Activated T-helper 1 cell treated with anti-CD3 and anti-CD28 coated beads, Interleukin-12 subunit alpha, Interleukin-12 subunit beta, Interleukin-2, Interleukin-4 antibody, amounts not matched to agents 30 ng/mL and 10 ng/mL and 1 ng/mL, durations not matched to agents 14 hours and 24 hours and 36 hours (primary cell): ENCODE measurements around the gene TBC1D16. TPM values are rescaled to one million over a fixed set of nuclear protein-coding genes. Genes with fewer than 3 reads are reported as not detected.
"Not testable (repeated sequence)": the region's sequence is repeated elsewhere in the genome, so short reads cannot be mapped to it uniquely, and the experiment has no call there.

Experiments used
- DNase-seq: peaks from one replicate; pipeline ENCODE4 v3.0.0; 2021; ENCODE audit warnings: low spot score
- H3K27ac Mint-ChIP-seq: one replicate; pipeline ENCODE4 v1.8.0; 2021; ENCODE audit warnings: mild to moderate bottlenecking, mixed read lengths
- H3K27me3 Mint-ChIP-seq: one replicate; pipeline ENCODE4 v1.8.0; 2022; ENCODE audit warnings: mild to moderate bottlenecking, moderate library complexity, mixed read lengths; ENCODE audit not compliant: insufficient read depth
- H3K36me3 Mint-ChIP-seq: one replicate; pipeline ENCODE4 v1.8.0; 2021; ENCODE audit warnings: low read depth, mixed read lengths
- H3K4me1 Mint-ChIP-seq: one replicate; pipeline ENCODE4 v1.8.0; 2021; ENCODE audit warnings: low read depth, mixed read lengths
- H3K4me3 Mint-ChIP-seq: one replicate; pipeline ENCODE4 v1.8.0; 2021; ENCODE audit warnings: mild to moderate bottlenecking, moderate library complexity, mixed read lengths
- H3K9me3 Mint-ChIP-seq: one replicate; pipeline ENCODE4 v1.8.0; 2021; ENCODE audit warnings: mixed read lengths
- intact Hi-C: fragments of 100-400 bp; cut with micrococcal nuclease; formaldehyde crosslinking; loops from one replicate; pipeline ENCODE4 v1.15.1; 2024
- total RNA-seq: library from RNA; stranded (reverse); gene quantifications from 2 replicates; pipeline ENCODE4 v1.2.3, GENCODE V29; 2022

TBC1D16 gene
- total RNA-seq, 1 donor from 2014 or later: 1.9 TPM

DNA sequence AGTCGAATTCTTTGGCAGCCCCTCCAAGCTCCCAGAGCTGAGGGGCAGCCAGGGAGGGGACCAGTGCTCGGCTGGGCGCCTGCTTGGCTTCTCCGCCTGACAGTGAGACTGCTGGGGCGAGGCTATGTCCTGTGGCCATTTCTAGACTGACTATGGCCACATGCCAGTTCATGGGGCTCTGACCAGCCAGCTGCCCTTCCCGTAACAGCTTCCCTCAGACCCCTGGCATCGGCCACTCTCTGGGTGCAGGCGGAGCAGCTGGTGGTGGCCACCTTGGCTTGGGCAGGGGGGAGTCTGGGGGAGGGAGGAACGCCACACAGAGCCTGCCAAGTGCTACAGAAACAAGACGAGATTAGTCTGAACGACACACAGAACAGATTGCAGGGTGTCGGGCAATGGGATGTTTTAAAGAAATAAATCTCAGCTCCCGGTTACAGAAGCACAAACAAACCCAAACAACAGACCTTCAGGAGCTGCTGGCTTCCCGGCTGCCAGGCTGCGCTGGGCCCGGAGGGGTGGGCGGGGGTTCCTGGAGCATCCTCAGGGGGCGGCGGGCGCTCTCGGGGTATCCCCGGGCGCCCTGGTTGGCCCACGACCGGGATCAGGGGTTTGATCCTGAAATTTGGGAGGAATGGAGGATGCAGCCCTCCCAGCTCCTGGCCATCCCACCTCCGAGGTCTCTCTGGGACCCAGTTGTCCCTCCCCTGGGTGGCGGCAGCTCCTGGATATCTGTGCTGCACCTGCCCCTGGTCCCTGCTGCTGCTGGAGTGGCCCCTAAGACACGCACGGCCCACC is 34.5 kb downstream of the TBC1D16 start:
- no peaks in the 10 kb centered on the region for H3K27me3 Mint-ChIP-seq
- no peak overlapping the region for H3K4me3 Mint-ChIP-seq
- no peak overlapping the region for H3K27ac Mint-ChIP-seq
- intact Hi-C loops: no loop called here
- no peak for DNase-seq
- H3K36me3 Mint-ChIP-seq: no peaks in the 10 kb centered on the region
- no peaks in the 10 kb centered on the region for H3K9me3 Mint-ChIP-seq
- H3K4me1 Mint-ChIP-seq: peaks cover 26% of the 10 kb centered on the region

DNA sequence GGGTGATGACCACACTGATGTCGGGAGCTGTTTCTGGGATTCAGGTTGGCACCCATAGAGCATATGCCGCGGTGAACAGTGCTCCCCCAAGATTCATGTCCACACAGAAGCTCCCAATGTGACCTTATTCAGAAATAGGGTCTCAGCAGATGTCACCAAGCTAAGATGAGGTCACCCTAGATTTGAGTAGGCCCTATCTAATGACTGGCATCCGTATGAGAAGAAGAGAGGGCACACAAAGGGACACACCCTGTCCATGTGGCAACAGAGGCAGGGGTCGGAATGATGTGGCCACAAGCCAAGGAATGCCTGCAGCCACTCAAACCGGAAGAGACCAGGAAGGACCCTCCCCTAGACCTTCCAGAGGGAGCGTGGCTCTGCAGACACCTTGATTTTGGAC is 35.5 kb downstream of the TBC1D16 start:
- DNase-seq: no peak

DNA sequence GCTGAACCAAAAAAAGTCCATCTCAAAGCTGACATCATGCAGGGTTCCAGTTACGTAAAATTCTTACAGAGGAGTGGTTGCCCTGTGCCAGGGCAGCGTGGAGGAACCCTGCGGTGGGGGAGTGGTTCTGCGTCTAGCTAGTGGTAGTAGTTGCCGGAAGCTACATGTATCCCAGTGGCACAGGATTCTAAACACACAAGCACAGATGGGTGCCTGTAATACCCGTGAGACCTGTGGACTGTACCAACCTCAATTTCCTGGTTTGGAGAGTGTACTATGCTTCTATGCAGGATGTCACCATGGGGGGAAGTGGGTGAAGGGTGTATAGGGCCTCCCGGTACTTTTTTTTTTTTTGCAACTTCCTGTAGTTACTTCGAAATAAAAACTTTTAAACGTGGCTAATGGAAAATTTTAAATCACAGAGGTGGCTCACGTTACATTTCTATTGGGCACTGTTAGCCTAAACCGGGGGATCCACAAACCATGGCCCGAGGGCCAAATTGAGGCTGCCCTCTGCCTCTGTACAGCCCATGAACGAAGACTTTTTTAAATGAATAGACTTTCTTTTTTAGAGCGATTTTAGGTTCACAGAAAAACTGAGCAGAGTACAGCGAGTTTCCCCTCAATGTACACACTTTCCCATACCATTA is 38.5 kb downstream of the TBC1D16 start:
- Mint-ChIP-seq H3K4me3 (peak overlapping the region; percentile 60), H3K9me3 (no peaks in the 10 kb centered on the region), H3K36me3 (no peaks in the 10 kb centered on the region), H3K27me3 (no peaks in the 10 kb centered on the region), H3K27ac (peak overlapping the region; percentile 96), H3K4me1 (peaks cover 47% of the 10 kb centered on the region)
- intact Hi-C loops: loop anchor here (2.0 to 5.0 kb wide), 3 partner anchors 150 to 250 kb away; partner anchors contain the start of genes CBX4 and EIF4A3
- DNase-seq: peak; percentile 73

More for the DNA sequence above, 35.5 kb downstream of the TBC1D16 start:
- H3K27ac Mint-ChIP-seq: no peak overlapping the region
- H3K9me3 Mint-ChIP-seq: no peaks in the 10 kb centered on the region
- peaks cover 32% of the 10 kb centered on the region for H3K4me1 Mint-ChIP-seq
- intact Hi-C loops: no loop called here
- no peak overlapping the region for H3K4me3 Mint-ChIP-seq
- no peaks in the 10 kb centered on the region for H3K36me3 Mint-ChIP-seq
- no peaks in the 10 kb centered on the region for H3K27me3 Mint-ChIP-seq

DNA sequence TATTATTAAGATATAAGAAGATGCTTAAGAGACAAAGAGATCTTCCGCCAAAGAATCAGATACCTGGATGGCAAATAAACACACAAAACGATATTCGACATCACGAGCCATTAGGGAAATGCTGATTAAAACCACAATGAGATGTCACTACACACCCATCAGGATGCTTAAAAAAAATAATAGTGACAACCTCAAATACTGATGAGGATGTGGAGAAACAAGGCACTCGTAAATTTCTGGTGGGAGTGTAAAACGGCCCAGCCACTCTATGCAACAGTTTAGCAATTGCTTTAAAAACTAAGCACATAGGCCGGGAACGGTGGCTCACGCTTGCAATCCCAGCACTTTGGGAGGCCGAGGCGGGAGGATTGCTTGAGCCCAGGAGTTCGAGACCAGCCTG is 39.4 kb downstream of the TBC1D16 start:
- Mint-ChIP-seq H3K27ac (peak overlapping the region; percentile 29), H3K36me3 (no peaks in the 10 kb centered on the region), H3K27me3 (no peaks in the 10 kb centered on the region), H3K9me3 (no peaks in the 10 kb centered on the region), H3K4me3 (no peak overlapping the region), H3K4me1 (peaks cover 48% of the 10 kb centered on the region)
- DNase-seq: no peak
- intact Hi-C loops: loop anchor here (2.0 to 5.0 kb wide), 3 partner anchors 151 to 249 kb away; partner anchors contain the start of genes CBX4 and EIF4A3

DNA sequence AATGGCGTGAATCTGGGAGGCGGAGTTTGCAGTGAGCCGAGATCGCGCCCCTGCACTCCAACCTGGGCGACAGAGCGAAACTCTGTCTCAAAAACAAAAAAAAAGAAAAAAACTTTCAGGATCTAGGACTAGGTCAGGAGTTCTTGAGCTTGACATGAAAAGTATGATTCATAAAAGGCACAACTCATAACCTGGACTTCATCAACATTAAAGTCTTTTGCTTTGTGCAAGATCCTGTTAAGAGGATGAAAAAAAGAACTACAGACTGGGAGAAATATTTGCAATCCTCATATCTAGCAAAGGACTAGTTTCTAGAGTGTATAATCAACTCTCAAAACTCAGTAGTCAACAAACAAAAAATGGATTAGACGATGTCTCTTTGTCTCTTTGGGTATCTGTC is 40.0 kb downstream of the TBC1D16 start:
- H3K36me3 Mint-ChIP-seq: no peaks in the 10 kb centered on the region
- H3K27ac Mint-ChIP-seq: no peak overlapping the region
- H3K27me3 Mint-ChIP-seq: no peaks in the 10 kb centered on the region
- peaks cover 48% of the 10 kb centered on the region for H3K4me1 Mint-ChIP-seq
- intact Hi-C loops: loop anchor here (2.0 to 5.0 kb wide), 3 partner anchors 152 to 249 kb away; partner anchors contain the start of genes CBX4 and EIF4A3
- no peak for DNase-seq
- H3K4me3 Mint-ChIP-seq: no peak overlapping the region
- H3K9me3 Mint-ChIP-seq: no peaks in the 10 kb centered on the region

DNA sequence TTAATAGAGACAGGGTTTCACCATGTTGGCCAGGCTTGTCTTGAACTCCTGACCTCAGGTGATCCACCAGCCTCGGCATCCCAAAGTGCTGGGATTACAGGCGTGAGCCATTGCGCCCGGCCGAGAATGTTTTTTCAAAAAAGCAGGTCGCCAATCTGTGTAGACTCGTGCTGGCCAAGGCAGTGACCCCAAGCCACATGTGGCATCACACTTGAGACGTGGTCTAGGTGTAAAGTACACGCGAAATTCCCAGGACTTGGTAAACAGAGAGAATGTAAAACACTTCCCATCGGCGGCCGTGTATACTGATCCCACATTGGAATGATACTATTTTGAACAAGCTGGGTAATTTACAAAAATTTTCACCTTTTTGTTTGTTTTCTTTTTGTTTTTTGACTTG is 41.1 kb downstream of the TBC1D16 start:
- intact Hi-C loops: loop anchor here (5.0 kb wide), 2 partner anchors 153 to 267 kb away; partner anchors contain the start of gene EIF4A3
- no peak overlapping the region for H3K27ac Mint-ChIP-seq
- no peaks in the 10 kb centered on the region for H3K9me3 Mint-ChIP-seq
- no peak overlapping the region for H3K4me3 Mint-ChIP-seq
- no peak for DNase-seq
- H3K36me3 Mint-ChIP-seq: no peaks in the 10 kb centered on the region
- H3K27me3 Mint-ChIP-seq: no peaks in the 10 kb centered on the region
- peaks cover 48% of the 10 kb centered on the region for H3K4me1 Mint-ChIP-seq

DNA sequence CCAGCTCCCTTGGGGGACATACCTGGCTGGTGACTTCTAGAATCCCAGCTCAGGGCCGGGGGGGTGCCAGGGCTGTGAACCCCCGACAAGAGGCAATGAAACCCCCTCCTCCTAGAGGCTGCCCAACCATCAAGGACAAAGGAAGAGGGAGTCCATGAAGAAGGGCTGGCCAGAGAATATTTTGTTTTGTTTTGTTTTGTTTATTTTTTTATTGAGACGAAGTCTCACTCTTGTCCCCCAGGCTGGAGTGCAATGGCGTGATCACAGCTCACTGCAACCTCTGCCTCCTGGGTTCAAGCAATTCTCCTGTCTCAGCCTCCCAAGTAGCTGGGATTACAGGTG is 41.5 kb downstream of the TBC1D16 start:
- H3K36me3 Mint-ChIP-seq: not testable (repeated sequence)
- intact Hi-C loops: loop anchor here (5.0 kb wide), 1 partner anchor 267 kb away; no protein-coding TSS in a partner anchor

DNA sequence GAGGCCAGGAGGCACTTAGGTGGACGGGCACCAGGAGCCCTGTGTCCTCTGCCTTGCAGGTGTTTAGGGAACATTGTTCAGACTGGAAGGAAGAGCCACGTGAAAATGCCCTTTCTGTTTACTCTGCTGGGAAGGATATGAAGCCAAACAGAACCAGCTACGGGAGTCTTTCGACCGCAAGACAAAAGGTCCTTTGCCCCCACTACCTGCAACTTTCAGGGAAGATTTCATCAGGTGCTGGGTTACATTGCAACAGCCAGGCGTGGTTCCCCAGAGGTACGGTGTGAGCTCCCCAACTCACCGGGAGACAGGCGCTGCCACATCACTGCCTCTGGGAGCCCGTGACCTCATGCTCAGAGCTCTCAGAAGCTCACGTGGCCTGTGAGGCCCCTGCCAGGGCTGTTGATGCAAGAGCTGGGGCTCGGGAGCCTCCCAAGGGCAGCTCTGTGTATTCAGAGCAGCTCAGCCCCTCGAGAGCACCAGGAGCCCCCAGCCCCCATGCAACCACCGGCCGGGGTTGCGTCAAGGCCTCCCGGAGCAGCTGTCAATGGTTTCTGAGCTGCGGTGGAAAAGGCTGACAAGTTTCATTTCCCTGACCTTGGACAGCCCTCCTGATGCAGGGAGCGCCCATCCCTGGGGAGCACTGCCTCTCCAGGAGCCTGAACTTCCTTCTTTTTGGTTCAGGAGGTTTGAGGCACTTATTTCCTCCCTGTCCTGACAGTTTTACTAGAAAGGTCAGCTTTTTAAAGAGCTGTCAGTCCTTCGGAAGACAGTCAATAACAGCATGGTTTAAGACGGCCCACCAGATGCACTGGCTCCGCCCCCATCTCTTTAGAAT is 42.1 kb downstream of the TBC1D16 start:
- peaks cover 47% of the 10 kb centered on the region for H3K4me1 Mint-ChIP-seq
- H3K9me3 Mint-ChIP-seq: no peaks in the 10 kb centered on the region
- no peak overlapping the region for H3K27ac Mint-ChIP-seq
- H3K4me3 Mint-ChIP-seq: peak overlapping the region; percentile 0
- intact Hi-C loops: loop anchor here (2.0 to 5.0 kb wide), 2 partner anchors 189 to 266 kb away; no protein-coding TSS in a partner anchor
- H3K27me3 Mint-ChIP-seq: no peaks in the 10 kb centered on the region
- H3K36me3 Mint-ChIP-seq: no peaks in the 10 kb centered on the region
- DNase-seq: peak; percentile 19

More for the DNA sequence above, 41.5 kb downstream of the TBC1D16 start:
- H3K27ac Mint-ChIP-seq, H3K27me3 Mint-ChIP-seq, H3K4me3 Mint-ChIP-seq, H3K9me3 Mint-ChIP-seq, DNase-seq: not testable (repeated sequence)
- peaks cover 48% of the 10 kb centered on the region for H3K4me1 Mint-ChIP-seq

DNA sequence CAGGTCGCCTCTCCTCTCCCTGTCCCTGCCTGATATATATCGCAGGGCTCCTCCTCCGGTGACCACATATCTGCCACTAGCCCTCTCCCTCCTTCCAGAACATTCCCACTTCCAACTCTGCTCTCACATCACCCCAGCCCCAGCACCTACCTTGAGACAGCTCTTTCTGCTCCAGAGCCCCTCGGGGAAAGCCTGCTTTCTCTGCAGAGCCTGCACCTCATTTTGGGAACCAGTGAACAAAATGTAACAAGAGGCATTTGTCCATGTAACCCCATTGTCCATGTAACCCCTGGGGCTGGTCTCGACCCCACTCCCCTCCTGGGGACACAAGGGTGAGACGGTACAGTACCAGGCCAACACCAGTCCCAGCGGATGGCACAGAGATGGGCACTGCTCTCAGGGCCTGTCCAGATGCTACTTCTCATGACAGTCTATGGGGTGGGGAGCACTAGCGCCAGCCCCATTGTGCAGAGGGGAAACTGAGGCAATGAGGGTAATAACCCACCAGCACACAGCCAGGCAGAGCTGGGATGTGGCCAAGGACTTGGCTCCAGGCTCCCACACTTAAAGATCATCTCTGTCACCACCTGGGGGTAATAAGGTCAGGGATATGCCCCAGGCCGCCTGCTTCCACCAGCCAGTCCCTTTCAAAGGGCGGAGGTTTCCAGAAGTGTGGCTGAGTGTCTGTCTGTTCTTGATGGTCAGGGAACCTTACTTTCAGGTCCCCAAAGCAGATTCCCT is 42.9 kb downstream of the TBC1D16 start:
- Mint-ChIP-seq H3K27me3 (no peaks in the 10 kb centered on the region), H3K9me3 (no peaks in the 10 kb centered on the region), H3K27ac (peak overlapping the region; percentile 79), H3K4me3 (peak overlapping the region; percentile 83), H3K4me1 (peaks cover 39% of the 10 kb centered on the region), H3K36me3 (no peaks in the 10 kb centered on the region)
- DNase-seq: no peak
- intact Hi-C loops: loop anchor here (2.0 to 5.0 kb wide), 2 partner anchors 188 to 266 kb away; no protein-coding TSS in a partner anchor

DNA sequence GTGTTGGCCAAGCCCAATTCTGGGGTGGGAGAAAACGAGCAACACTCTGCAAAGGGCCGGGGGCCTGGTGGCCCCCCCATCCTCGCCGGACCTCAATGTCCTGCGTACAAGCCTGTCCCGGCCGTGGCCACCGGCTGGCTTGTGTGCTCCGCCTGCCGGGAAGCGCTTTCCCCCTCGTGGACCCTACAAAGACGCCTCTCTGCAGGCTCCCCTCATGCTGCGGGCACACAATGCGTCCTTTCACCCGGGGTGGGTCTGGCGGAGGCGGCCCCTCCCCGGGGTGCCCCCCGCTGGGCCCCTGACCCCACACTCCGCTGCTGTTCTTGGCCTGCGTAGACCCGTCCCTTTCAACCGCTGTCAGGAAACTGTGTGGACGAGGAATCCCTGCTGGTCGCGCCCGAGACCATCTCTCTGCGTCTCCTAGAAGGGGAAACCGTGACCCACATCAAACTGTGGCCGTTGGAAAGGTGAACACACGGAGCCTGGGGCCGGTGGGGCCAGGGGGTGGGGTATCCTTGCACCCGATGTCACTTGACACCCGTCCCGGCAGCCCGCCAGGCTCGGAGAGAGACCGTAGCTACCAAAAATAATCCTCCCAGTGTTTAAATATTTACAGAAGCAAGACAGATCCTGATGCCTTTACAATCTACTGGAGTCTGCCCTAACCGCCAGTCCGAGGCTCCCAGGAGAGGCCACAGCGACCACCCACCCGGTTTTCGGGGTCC is 43.6 kb downstream of the TBC1D16 start:
- H3K9me3 Mint-ChIP-seq: no peaks in the 10 kb centered on the region
- peak overlapping the region; percentile 83 for H3K4me3 Mint-ChIP-seq
- H3K36me3 Mint-ChIP-seq: no peaks in the 10 kb centered on the region
- no peak for DNase-seq
- intact Hi-C loops: loop anchor here (2.0 to 5.0 kb wide), 2 partner anchors 187 to 265 kb away; no protein-coding TSS in a partner anchor
- H3K4me1 Mint-ChIP-seq: peaks cover 31% of the 10 kb centered on the region
- H3K27me3 Mint-ChIP-seq: no peaks in the 10 kb centered on the region
- H3K27ac Mint-ChIP-seq: peak overlapping the region; percentile 79

DNA sequence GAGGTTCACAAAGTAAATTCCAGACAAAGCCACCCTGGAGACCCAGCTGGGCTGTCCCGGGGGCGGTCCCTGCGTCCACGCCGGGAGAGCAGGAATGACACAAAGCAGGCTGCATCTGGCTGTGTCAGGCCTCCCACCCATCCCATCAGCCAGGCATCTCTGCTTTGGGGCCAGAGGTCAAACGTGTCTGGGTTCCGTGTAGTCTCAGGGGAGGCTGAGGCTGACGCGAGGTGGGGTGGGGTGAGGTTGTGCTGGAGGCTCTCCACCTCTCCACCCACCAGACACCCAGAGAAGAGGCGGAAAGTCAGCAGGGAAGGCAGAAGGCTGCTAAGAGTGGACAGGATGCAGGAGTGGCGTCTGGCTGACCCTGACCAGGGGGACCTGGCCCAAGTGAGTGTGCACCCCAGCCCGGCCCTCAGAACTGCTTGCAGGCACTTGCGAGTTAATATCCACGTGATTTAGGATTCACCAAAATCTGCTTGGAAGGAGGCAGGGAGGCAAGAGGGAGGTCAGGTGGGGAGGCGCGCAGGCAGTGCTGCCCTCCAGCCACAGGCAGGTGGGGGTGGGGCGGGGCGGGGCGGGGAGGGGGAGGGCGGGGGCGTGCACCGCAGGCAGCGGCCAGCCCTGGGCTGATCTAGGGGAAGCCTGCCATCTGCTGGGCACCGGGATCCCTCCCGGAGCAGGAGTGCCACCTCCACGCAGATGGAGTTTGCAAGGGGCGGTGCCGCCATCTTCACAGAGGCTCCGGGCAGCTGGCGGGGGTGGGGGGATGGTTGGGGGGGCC is 44.3 kb downstream of the TBC1D16 start:
- Mint-ChIP-seq H3K9me3 (no peaks in the 10 kb centered on the region), H3K4me3 (peak overlapping the region; percentile 54), H3K27ac (peak overlapping the region; percentile 29), H3K27me3 (no peaks in the 10 kb centered on the region), H3K4me1 (peaks cover 24% of the 10 kb centered on the region), H3K36me3 (no peaks in the 10 kb centered on the region)
- peak; percentile 73 for DNase-seq
- intact Hi-C loops: loop anchor here (5.0 kb wide), 1 partner anchor 264 kb away; no protein-coding TSS in a partner anchor
